OCI-LY1 (cell line): ENCODE measurements around the gene KIRREL3.

ENCODE experiments used
- EZH2 ChIP-seq: fragments of 200-600 bp; sonication (generic), shearing (Covaris generic); IDR thresholded peaks from 2 replicates; pipeline ENCODE4 v1.8.0; 2017; ENCODE audit warnings: borderline replicate concordance, mixed run types, mild to moderate bottlenecking, antibody characterized with exemption, low read length, moderate library complexity, mixed read lengths
- TF ChIP-seq, protein P1 (sequence below): fragments of 200-600 bp; sonication (generic), shearing (Covaris generic); IDR thresholded peaks from 2 replicates; pipeline ENCODE4 v1.5.1; 2017; ENCODE audit warnings: mild to moderate bottlenecking, antibody characterized with exemption, low read length, moderate library complexity, mixed read lengths

GRCh38 chr11:126748793-126749192 is 251.8 kb downstream of the KIRREL3 start:
- TF ChIP-seq, protein P1, sequence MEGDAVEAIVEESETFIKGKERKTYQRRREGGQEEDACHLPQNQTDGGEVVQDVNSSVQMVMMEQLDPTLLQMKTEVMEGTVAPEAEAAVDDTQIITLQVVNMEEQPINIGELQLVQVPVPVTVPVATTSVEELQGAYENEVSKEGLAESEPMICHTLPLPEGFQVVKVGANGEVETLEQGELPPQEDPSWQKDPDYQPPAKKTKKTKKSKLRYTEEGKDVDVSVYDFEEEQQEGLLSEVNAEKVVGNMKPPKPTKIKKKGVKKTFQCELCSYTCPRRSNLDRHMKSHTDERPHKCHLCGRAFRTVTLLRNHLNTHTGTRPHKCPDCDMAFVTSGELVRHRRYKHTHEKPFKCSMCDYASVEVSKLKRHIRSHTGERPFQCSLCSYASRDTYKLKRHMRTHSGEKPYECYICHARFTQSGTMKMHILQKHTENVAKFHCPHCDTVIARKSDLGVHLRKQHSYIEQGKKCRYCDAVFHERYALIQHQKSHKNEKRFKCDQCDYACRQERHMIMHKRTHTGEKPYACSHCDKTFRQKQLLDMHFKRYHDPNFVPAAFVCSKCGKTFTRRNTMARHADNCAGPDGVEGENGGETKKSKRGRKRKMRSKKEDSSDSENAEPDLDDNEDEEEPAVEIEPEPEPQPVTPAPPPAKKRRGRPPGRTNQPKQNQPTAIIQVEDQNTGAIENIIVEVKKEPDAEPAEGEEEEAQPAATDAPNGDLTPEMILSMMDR, result no peak
- no peak for TF ChIP-seq EZH2
